ENCODE results near the gene MANEAL. TPM values are rescaled to one million over a fixed set of nuclear protein-coding genes. Genes with fewer than 3 reads are reported as not detected.

The MANEAL gene
- 0.44 and 0.50 TPM in 2 replicates for total RNA-seq

GRCh38 chr1:37793773-37794371 is at the start of gene MANEAL:
Gene MANEAL, plus strand, starts transcription at chr1:37793847. Its CDS starts 336 bp downstream, at chr1:37794183.

GRCh38 chr1:37764888-37765441 is 28.7 kb upstream of the MANEAL start, which contains the start of gene EPHA10:
Gene EPHA10, minus strand, starts transcription at chr1:37765120. Its CDS starts 54 bp downstream, at chr1:37765066.

GRCh38 chr1:37807555-37808368 is 14.1 kb downstream of the MANEAL start, which contains the start of the genes C1orf122 and YRDC:
Gene C1orf122, plus strand, starts transcription at chr1:37807790. Its CDS starts 615 bp downstream, at chr1:37808405.
Gene YRDC, minus strand, starts transcription at chr1:37808208. Its CDS starts 28 bp downstream, at chr1:37808180.

Other genes starting within 250 kb of the MANEAL start
- gene SNIP1, start 239.6 kb upstream of the MANEAL start, total RNA-seq, result 23.4 and 25.6 TPM in 2 replicates
- 2.7 and 3.6 TPM in 2 replicates for gene DNALI1, start 236.9 kb upstream of the MANEAL start, total RNA-seq
- gene GNL2, start 197.9 kb upstream of the MANEAL start, total RNA-seq, result 74.6 and 104 TPM in 2 replicates
- gene RSPO1, start 159.0 kb upstream of the MANEAL start, total RNA-seq, result 0.11 and 0.25 TPM in 2 replicates
- 5.2 and 27.9 TPM in 2 replicates for gene CDCA8, start 101.3 kb upstream of the MANEAL start, total RNA-seq
- under 0.01 TPM in 1 of 2 replicates, not detected in the other for gene EPHA10, start 28.7 kb upstream of the MANEAL start, total RNA-seq
- 18.2 and 205 TPM in 2 replicates for gene C1orf122, start 13.9 kb downstream of the MANEAL start, total RNA-seq
- gene YRDC, start 14.4 kb downstream of the MANEAL start, total RNA-seq, result 19.6 and 22.8 TPM in 2 replicates
- gene MTF1, start 65.7 kb downstream of the MANEAL start, total RNA-seq, result 3.0 and 3.2 TPM in 2 replicates
- 29.7 and 33.0 TPM in 2 replicates for gene INPP5B, start 153.2 kb downstream of the MANEAL start, total RNA-seq
- 106 and 177 TPM in 2 replicates for gene SF3A3, start 196.2 kb downstream of the MANEAL start, total RNA-seq
- 11.7 and 15.2 TPM in 2 replicates for gene FHL3, start 211.7 kb downstream of the MANEAL start, total RNA-seq
- gene UTP11, start 218.9 kb downstream of the MANEAL start, total RNA-seq, result 41.1 and 56.1 TPM in 2 replicates